Upper lobe of right lung (tissue), 1 donor: ENCODE measurements around the gene NFAT5. TPM values are rescaled to one million over a fixed set of nuclear protein-coding genes. Genes with fewer than 3 reads are reported as not detected.
"Not testable (repeated sequence)": the region's sequence is repeated elsewhere in the genome, so short reads cannot be mapped to it uniquely, and the experiment has no call there.

Experiments
- ATAC-seq: fragments of 200-7000 bp; cut with Tn5 transposase; one replicate; pipeline ENCODE4 v1.9.1; 2020; ENCODE audit warnings: mild to moderate bottlenecking, moderate library complexity
- DNase-seq: peaks from one replicate; pipeline ENCODE4 v3.0.0-alpha.2; 2020
- H3K27ac ChIP-seq: fragments of 200-600 bp; one replicate; pipeline ENCODE4 v1.8.0; 2022
- H3K27me3 ChIP-seq: fragments of 200-600 bp; one replicate; pipeline ENCODE4 v1.8.0; 2022; ENCODE audit warnings: mild to moderate bottlenecking
- H3K36me3 ChIP-seq: fragments of 200-600 bp; one replicate; pipeline ENCODE4 v1.8.0; 2022
- H3K4me1 ChIP-seq: fragments of 200-600 bp; one replicate; pipeline ENCODE4 v1.8.0; 2022
- H3K4me3 ChIP-seq: fragments of 200-600 bp; one replicate; pipeline ENCODE4 v1.8.0; 2022; ENCODE audit warnings: mild to moderate bottlenecking
- H3K9me3 ChIP-seq: fragments of 200-600 bp; one replicate; pipeline ENCODE4 v1.8.0; 2022
- intact Hi-C: fragments of 100-400 bp; cut with DNase I; formaldehyde crosslinking; loops from one replicate; pipeline ENCODE4 v1.11.0; 2022
- total RNA-seq: library from RNA; stranded (reverse); fragmentation: NEBNext Ultra II Directional; extraction: Animal tissue kit (Norgen Biotek cat#: 25700); gene quantifications from one replicate; pipeline ENCODE4 v1.2.1, GENCODE V29; 2021
- TF ChIP-seq, protein P1 (sequence below): fragments of 200-600 bp; IDR thresholded peaks from one replicate; pipeline ENCODE4 v1.8.0; 2022; ENCODE audit warnings: antibody characterized with exemption
- donor health status: DM: no; HTN: yes; CAD: no; lungs with severe emphysema.

The NFAT5 gene
- total RNA-seq, 1 donor from 2014 or later, result 62.3 TPM

DNA sequence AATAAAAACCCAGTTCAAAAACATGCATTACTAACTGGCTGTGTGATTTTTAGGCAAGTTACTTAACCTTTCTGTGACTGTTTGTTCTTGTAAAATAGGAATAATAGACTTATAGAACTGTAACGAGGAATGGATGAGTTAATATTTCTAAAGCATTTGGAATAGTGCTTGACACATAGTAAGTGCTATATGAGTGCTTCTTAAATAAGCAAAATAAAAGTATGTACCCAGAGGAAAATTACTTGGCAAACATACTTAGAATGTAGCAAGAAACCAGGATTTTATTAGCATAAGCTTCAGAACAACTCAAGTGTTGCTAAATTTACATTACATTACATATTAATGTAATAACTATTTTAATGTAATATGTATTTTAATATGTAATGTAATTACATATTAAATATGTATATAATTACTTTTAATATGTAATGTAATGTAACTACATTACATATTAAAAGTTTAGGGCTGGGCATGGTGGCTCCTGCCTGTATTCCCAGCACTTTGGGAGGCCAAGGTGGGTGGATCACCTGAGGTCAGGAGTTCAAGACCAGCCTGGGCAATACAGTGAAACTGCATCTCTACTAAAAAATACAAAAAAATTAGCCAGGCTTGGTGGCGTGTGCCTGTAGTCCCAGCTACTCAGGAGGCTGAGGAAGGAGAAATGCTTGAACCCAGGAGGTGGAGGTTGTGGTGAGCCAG is 14.2 kb downstream of the NFAT5 start:
- ATAC-seq, result peak; percentile 66
- H3K27me3 ChIP-seq, result no peaks in the 10 kb centered on the region
- DNase-seq, result no peak
- intact Hi-C loops, result no loop called here
- H3K4me3 ChIP-seq, result no peak overlapping the region
- H3K4me1 ChIP-seq, result no peaks in the 10 kb centered on the region
- no peaks in the 10 kb centered on the region for H3K9me3 ChIP-seq
- TF ChIP-seq, protein P1, sequence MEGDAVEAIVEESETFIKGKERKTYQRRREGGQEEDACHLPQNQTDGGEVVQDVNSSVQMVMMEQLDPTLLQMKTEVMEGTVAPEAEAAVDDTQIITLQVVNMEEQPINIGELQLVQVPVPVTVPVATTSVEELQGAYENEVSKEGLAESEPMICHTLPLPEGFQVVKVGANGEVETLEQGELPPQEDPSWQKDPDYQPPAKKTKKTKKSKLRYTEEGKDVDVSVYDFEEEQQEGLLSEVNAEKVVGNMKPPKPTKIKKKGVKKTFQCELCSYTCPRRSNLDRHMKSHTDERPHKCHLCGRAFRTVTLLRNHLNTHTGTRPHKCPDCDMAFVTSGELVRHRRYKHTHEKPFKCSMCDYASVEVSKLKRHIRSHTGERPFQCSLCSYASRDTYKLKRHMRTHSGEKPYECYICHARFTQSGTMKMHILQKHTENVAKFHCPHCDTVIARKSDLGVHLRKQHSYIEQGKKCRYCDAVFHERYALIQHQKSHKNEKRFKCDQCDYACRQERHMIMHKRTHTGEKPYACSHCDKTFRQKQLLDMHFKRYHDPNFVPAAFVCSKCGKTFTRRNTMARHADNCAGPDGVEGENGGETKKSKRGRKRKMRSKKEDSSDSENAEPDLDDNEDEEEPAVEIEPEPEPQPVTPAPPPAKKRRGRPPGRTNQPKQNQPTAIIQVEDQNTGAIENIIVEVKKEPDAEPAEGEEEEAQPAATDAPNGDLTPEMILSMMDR, result no peak
- H3K27ac ChIP-seq, result no peak overlapping the region
- no peaks in the 10 kb centered on the region for H3K36me3 ChIP-seq

DNA sequence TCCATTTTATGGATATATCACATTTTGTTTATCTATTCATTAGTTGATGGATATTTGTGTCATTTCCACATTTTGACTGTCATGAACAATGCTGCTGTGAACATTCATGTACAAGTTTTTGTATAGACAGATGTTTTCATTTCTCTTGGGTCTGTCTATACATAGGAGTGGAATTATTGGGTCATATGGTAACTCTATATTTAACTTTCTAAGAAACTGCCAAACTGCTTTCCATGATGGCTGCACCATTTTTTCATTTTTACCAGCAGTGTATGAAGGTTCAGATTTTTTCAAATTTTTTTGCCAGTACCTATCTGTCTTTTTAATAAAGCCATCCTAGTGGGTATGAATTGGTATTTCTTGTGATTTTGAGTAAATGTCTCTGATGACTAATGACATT is 15.5 kb downstream of the NFAT5 start:
- Histone ChIP-seq H3K4me1 (no peaks in the 10 kb centered on the region), H3K27me3 (no peaks in the 10 kb centered on the region), H3K9me3 (no peaks in the 10 kb centered on the region), H3K4me3 (no peak overlapping the region), H3K36me3 (no peaks in the 10 kb centered on the region), H3K27ac (no peak overlapping the region)
- TF ChIP-seq, protein P1, result no peak
- intact Hi-C loops, result no loop called here
- no peak for ATAC-seq
- no peak for DNase-seq

DNA sequence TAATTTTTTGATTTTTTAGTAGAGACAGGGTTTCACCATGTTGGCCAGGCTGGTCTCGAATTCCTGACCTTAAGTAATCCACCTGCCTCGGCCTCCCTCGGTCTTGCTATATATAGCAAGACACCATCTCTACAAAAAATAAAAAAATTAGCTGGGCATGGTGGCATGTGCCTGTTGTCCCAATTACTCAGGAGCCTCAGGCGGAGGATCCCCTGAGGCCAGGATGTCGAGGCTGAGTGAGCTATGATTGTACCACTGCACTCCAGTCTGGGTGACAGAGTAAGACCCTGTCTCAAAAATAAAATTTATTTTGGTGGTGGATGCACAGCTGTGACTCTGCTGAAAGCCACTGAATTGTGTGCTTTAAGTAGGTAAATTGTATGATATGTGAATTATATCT is 18.7 kb downstream of the NFAT5 start:
- ATAC-seq, DNase-seq, H3K4me1 ChIP-seq, H3K36me3 ChIP-seq, H3K4me3 ChIP-seq, H3K9me3 ChIP-seq, intact Hi-C loops, H3K27ac ChIP-seq, H3K27me3 ChIP-seq: not testable (repeated sequence)

DNA sequence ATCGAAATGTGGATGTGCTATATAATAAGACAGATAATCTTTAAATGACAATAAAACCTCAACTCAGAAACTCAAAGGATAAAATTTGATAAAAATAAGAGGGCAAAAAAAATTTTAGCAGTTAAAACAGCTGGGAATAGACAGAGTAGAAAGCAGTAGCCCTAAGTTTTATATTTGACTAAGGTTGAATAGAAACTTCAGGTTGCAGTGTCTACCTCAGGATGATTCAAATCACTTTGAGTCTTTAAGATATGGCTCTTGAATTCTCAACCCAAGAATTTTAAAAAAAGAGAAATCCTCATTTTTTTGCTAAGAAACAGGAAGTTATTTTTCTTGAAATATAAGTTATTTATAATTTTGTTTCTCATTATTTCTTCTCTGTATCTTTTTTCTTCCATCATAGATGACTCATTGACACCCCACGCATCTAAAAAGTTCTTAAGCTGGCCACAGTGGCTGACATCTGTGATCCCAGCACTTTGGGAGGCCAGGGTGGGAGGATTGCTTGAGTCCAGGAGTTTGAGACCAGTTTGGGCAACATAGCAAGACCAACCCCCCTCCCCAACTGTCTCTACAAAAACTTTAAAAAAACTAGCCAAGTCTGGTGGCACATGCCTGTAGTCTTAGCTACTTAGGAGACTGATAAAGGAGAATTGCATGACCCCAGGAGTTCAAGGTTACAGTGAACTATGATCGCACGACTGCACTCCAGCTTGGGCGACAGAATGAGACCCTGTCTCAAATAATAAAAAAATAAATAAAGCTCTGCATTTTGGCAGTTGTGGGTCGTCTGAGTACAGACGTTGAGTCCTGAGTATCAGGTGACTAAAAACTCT is 23.9 kb downstream of the NFAT5 start:
- DNase-seq (no peak), ATAC-seq (no peak)
- intact Hi-C loops, result no loop called here
- H3K27ac ChIP-seq, result no peak overlapping the region
- no peaks in the 10 kb centered on the region for H3K27me3 ChIP-seq
- no peaks in the 10 kb centered on the region for H3K36me3 ChIP-seq
- TF ChIP-seq, protein P1, result no peak
- H3K4me3 ChIP-seq, result no peak overlapping the region
- H3K4me1 ChIP-seq, result peaks cover 14% of the 10 kb centered on the region
- no peaks in the 10 kb centered on the region for H3K9me3 ChIP-seq

DNA sequence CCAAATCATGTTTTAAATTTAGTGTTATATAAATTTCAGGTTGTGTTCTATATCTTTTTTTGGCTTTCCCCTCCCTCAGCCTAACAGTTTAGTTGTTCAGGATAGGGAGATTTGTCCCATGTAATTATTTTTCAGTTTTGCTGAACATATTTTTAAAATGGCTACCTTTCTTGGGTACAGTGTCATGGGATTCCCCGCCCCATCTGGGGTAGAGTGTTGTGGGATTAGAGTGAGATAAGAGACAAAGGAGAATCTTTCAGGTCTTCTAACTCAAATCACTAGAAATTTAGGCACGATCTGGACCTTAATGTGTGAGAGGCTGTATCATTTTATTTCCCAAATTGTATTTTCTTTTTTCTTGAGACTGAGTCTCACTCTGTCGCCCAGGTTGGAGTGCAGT is 24.8 kb downstream of the NFAT5 start:
- intact Hi-C loops, result no loop called here
- no peak overlapping the region for H3K4me3 ChIP-seq
- no peak overlapping the region for H3K27ac ChIP-seq
- H3K4me1 ChIP-seq, result peaks cover 14% of the 10 kb centered on the region
- DNase-seq, result no peak
- H3K36me3 ChIP-seq, result no peaks in the 10 kb centered on the region
- no peaks in the 10 kb centered on the region for H3K27me3 ChIP-seq
- no peaks in the 10 kb centered on the region for H3K9me3 ChIP-seq
- TF ChIP-seq, protein P1, result no peak
- ATAC-seq, result no peak

DNA sequence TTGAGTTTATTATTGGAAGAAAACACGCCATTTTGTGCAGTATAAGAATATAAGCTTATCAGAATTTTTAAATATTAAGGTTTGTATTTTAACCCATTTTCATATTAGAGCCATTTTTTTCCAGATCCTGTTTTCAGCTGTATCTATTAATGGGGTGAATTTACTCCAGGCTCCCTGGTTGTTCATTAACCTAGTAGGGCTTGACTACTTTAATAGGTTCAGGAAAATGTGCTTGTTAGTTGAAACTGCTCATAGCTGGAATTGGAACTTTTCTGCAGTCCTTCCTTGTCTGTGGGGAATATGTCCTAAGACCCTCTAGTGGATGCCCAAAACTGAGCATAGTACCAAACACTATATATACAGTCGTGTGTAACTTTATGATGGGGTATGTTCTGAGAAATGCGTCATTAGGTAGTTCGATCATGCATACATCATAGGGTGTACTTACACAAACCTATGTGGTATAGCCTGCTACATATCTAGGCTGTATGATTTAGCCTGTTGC is 28.0 kb downstream of the NFAT5 start:
- Histone ChIP-seq H3K27ac (no peak overlapping the region), H3K4me1 (peaks cover 14% of the 10 kb centered on the region), H3K27me3 (no peaks in the 10 kb centered on the region), H3K4me3 (no peak overlapping the region), H3K36me3 (no peaks in the 10 kb centered on the region), H3K9me3 (no peaks in the 10 kb centered on the region)
- ATAC-seq, result no peak
- TF ChIP-seq, protein P1, result no peak
- intact Hi-C loops, result no loop called here
- no peak for DNase-seq
